Activated CD4-positive, CD25-positive, alpha-beta regulatory T cell treated with anti-CD3 and anti-CD28 coated beads, Interleukin-2, amount 50 U/mL, for 16 hours (primary cell): ENCODE measurements around the gene FAM240B.

Experiments
- DNase-seq: peaks from one replicate; pipeline ENCODE4 v3.0.0-alpha.2; 2020; ENCODE audit warnings: low read depth, low spot score

The FAM240B gene

GRCh38 chr9:38670542-38671371 lies 49.2 kb downstream of the FAM240B start:
- no peak for DNase-seq

DNA sequence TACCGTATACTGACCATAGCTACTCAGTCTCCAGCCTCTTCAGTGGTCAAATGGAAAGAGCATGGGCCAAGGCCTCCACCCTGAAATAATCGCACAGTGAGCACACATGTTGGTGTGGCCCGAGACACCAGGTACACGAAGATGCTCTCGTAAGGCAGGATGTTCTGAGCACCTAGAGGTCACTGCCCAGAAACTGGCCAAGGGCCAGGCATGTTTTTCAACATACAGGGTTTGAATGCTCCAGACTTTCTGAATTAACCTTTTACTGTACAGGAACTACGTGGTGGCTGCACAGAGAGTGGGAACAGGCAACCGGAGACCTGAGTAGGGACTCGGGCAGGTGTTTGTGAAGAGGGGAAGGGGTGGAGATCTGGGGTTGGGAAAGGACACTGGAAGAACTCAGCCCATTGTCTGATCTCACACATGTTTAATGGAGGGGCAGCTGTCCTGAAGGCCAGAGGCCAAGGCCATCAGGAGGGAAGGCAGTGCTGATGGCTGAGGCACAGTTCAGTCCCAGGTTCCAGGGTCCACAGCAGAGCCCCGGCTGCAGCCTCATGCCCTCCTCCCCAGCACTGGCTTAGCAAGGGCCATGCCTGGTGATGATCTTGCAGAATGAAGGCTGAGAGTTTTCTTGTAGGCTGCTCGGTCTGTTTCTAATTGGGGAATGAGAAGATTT lies 51.0 kb downstream of the FAM240B start:
- no peak for DNase-seq

GRCh38 chr9:38662763-38663593 lies 57.0 kb downstream of the FAM240B start:
- no peak for DNase-seq

DNA sequence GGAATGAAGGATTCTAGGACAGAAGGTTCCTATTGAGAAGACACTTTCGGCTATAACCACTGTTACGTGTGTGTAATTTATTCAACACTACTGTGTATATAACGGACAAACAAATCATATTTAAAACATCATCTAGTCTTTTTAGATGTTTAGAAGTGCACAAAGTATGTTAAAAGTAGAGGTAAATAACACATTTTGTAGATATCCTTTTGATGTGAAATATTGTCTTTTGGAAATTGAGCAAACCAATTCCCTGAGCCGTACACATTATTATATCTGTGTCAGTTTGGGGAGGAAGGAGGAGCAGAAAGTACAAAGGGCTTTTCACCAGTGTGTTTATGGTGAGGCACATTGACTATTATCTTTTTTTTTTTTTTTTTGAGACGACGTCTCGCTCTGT lies 60.4 kb downstream of the FAM240B start:
- DNase-seq, result no peak

- no peak for DNase-seq
These were observed 63.0 kb downstream of the FAM240B start for GRCh38 chr9:38656896-38657295.

- DNase-seq, result no peak
These were observed 67.4 kb downstream of the FAM240B start for GRCh38 chr9:38652486-38652885.

- DNase-seq, result no peak
These were observed 67.9 kb downstream of the FAM240B start for GRCh38 chr9:38652044-38652443.

DNA sequence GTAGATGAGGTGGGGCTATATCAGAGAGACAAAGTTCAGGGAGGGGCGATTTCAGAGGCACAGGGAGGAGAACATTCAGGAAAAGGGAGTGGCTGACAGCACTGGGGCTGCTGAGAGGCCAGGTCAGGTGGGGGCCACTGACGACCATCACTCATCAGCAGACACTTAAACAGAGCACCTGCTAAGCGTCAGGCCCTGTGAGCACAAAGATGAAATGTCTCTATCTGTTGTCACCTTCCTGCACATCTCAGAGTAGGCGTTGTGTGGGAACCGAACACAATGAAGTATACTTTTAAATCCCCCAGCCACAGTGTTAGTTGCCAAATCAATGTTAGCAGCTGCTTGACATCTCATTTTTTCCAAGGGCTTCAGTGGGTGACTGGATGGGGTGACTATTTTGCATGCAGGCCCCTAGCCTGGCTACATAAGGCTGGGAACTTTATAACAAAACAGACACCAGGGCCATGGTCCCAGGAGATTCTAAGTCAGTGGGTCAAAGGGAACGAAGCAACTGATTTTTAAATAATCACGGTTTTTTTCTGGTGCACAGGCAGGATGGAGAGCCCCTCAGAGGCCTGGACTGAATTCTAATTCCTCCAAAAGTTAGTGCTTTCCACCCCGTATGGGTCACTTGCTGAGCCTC lies 68.4 kb downstream of the FAM240B start:
- DNase-seq, result no peak

GRCh38 chr9:38650564-38650963 lies 69.4 kb downstream of the FAM240B start:
- no peak for DNase-seq

DNA sequence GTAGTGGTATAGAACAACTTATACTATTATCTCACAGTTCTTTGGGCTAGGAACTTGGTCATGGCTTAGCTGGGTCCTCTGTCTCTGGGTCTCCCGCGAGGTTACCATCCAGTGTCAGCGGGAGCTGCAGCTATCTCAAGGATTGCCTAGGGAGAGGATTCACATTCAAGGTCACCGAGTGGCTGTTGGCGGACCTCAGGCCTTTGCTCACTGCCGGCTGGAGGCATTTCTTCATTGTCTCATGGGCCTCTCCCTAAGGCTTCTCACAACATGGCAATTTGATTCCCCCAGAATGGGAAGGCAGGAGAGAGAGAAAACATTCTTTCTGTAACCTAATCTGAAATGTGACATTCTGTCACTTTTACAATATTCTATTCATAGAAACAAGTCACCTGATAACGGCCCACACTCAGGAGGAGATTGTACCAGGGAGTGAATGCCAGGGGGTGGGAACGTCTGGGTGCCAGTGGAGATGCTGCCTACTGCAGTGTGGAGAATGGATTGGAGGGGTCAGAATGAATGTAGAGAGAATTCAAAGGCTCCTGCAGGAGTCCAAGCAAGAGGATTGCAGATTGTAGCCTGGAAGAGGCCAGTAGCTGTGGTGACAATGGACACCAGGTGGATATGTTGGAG lies 70.1 kb downstream of the FAM240B start:
- DNase-seq, result no peak

DNA sequence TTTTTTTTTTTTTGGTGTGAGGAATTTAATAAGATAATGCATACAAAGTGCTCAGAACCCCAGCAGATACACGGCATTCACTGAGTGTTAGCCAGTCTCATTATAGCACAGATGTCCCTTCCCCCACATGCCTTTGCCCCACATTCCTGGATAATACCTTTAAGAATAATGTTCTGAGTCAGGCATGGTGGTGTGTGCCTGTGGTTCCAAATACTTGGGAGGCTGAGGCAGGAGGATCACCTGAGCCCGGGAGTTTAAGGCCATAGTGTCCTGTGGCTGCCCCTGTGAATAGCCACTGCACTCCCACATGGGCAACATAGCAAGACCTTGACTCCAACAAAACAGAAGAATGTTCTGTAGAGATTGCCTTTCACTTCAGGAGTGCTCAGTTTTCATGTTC lies 75.3 kb downstream of the FAM240B start:
- no peak for DNase-seq
